ENCODE data around the gene DDR1.
A peak's percentile ranks its signal among the peaks of the same experiment; 100 is the strongest.
"Not testable (repeated sequence)": the region's sequence is repeated elsewhere in the genome, so short reads cannot be mapped to it uniquely, and the experiment has no call there.

Gene DDR1

GRCh38 chr6:30883685-30884520 lies at the start of gene DDR1:
TSS of gene DDR1 (plus strand) at chr6:30884519. CDS start at chr6:30888730, 4,211 bp downstream.
- DNase-seq: peak; percentile 32 to 40

GRCh38 chr6:30834646-30835045 lies 49.7 kb upstream of the DDR1 start:
- no peak for DNase-seq

GRCh38 chr6:30835576-30835975 lies 48.7 kb upstream of the DDR1 start:
- DNase-seq: no peak

- DNase-seq: no peak
These were observed 47.9 kb upstream of the DDR1 start for GRCh38 chr6:30836431-30836866.

GRCh38 chr6:30836957-30837356 lies 47.4 kb upstream of the DDR1 start:
- no peak for DNase-seq

GRCh38 chr6:30837432-30837831 lies 46.9 kb upstream of the DDR1 start:
- DNase-seq: no peak

GRCh38 chr6:30837870-30838269 lies 46.4 kb upstream of the DDR1 start:
- peak in 1 of 2 experiments; percentile 52 for DNase-seq

- no peak for DNase-seq
These were observed 44.6 kb upstream of the DDR1 start for GRCh38 chr6:30839671-30840070.

GRCh38 chr6:30840084-30840934 lies 44.0 kb upstream of the DDR1 start:
- no peak for DNase-seq

- DNase-seq: no peak
These were observed 43.2 kb upstream of the DDR1 start for GRCh38 chr6:30840935-30841643.

- no peak for DNase-seq
These were observed 42.4 kb upstream of the DDR1 start for GRCh38 chr6:30841644-30842504.

- DNase-seq: peak in 1 of 2 experiments; percentile 9
These were observed 41.3 kb upstream of the DDR1 start for GRCh38 chr6:30842754-30843610.

GRCh38 chr6:30843611-30843998 lies 40.7 kb upstream of the DDR1 start:
- no peak for DNase-seq

GRCh38 chr6:30844118-30844535 lies 40.2 kb upstream of the DDR1 start:
- no peak for DNase-seq

- DNase-seq: no peak
These were observed 39.1 kb upstream of the DDR1 start for GRCh38 chr6:30845183-30845582.

- DNase-seq: no peak
These were observed 36.8 kb upstream of the DDR1 start for GRCh38 chr6:30847421-30847970.

- no peak for DNase-seq
These were observed 36.3 kb upstream of the DDR1 start for GRCh38 chr6:30847971-30848436.

GRCh38 chr6:30849903-30850651 lies 34.2 kb upstream of the DDR1 start:
- DNase-seq: no peak

GRCh38 chr6:30852459-30852858 lies 31.9 kb upstream of the DDR1 start:
- not testable (repeated sequence) for DNase-seq
